GM08714 (cell line): Measurements from ENCODE around the gene TARS2.

Experiments
- H3K4me3 ChIP-seq: fragments of 200-500 bp; sonication (Bioruptor generic); 2 replicates; pipeline ENCODE4 v1.5.1; 2014; ENCODE audit warnings: mild to moderate bottlenecking, low read length, inconsistent platforms
- ZNF274 ChIP-seq: IDR thresholded peaks from 2 replicates; pipeline ENCODE4 v1.6.1; 2012; ENCODE audit warnings: mild to moderate bottlenecking, low read depth, low read length

Gene TARS2

GRCh38 chr1:150515328-150516049, 28.3 kb downstream of the TARS2 start, which contains the start of gene FALEC:
Gene FALEC (plus strand): TSS chr1:150515752.
- peak within 1 kb of the TSS; percentile 62 for H3K4me3 ChIP-seq
- no peak for TF ChIP-seq ZNF274

GRCh38 chr1:150516050-150516591, 28.9 kb downstream of the TARS2 start:
- TF ChIP-seq ZNF274, result no peak
- peak overlapping the region; percentile 62; the same call in 1 of the 2 replicates for H3K4me3 ChIP-seq

- peak overlapping the region; percentile 62; the same call in 1 of the 2 replicates for H3K4me3 ChIP-seq
- no peak for TF ChIP-seq ZNF274
Observed at GRCh38 chr1:150516616-150517015, 29.4 kb downstream of the TARS2 start.

GRCh38 chr1:150521196-150521968, 34.2 kb downstream of the TARS2 start:
- no peak overlapping the region for H3K4me3 ChIP-seq
- no peak for TF ChIP-seq ZNF274

GRCh38 chr1:150525348-150525747, 38.1 kb downstream of the TARS2 start:
- no peak for TF ChIP-seq ZNF274

GRCh38 chr1:150528196-150528595, 41.0 kb downstream of the TARS2 start:
- no peak for TF ChIP-seq ZNF274
- no peak overlapping the region for H3K4me3 ChIP-seq

More at GRCh38 chr1:150525348-150525747, 38.1 kb downstream of the TARS2 start:
- no peak overlapping the region for H3K4me3 ChIP-seq

GRCh38 chr1:150529017-150529416, 41.8 kb downstream of the TARS2 start:
- H3K4me3 ChIP-seq, result no peak overlapping the region
- no peak for TF ChIP-seq ZNF274

GRCh38 chr1:150530491-150531159, 43.4 kb downstream of the TARS2 start:
- H3K4me3 ChIP-seq, result no peak overlapping the region
- no peak for TF ChIP-seq ZNF274

GRCh38 chr1:150532860-150533259, 45.6 kb downstream of the TARS2 start:
- no peak overlapping the region for H3K4me3 ChIP-seq
- no peak for TF ChIP-seq ZNF274

GRCh38 chr1:150534002-150534401, 46.8 kb downstream of the TARS2 start:
- no peak overlapping the region for H3K4me3 ChIP-seq
- no peak for TF ChIP-seq ZNF274

- H3K4me3 ChIP-seq, result no peak overlapping the region
- no peak for TF ChIP-seq ZNF274
Observed at GRCh38 chr1:150535511-150536287, 48.5 kb downstream of the TARS2 start.

- TF ChIP-seq ZNF274, result no peak
- H3K4me3 ChIP-seq, result no peak overlapping the region
Observed at GRCh38 chr1:150536836-150537731, 49.9 kb downstream of the TARS2 start.
